Vagina (tissue), 2 donors: ENCODE results near the gene ABL1.

ENCODE experiments used
- CTCF ChIP-seq, 3 experiments: fragments of 450-650 bp in 2 of 3; fragments of 200-600 bp in 1 of 3; sonication (generic) in 1 of 3; IDR thresholded peaks; one replicate each; pipeline ENCODE4 v1.5.1; 2017 to 2019; ENCODE audit warnings: antibody characterized with exemption in 3 of 3, mild to moderate bottlenecking in 2 of 3, moderate library complexity in 2 of 3
- POLR2A ChIP-seq, 2 donors: fragments of 450-650 bp; IDR thresholded peaks; one replicate each; pipeline ENCODE4 v1.6.1; 2017; ENCODE audit warnings: antibody characterized with exemption in 2 of 2, mild to moderate bottlenecking in 2 of 2, moderate library complexity in 2 of 2

- no peak for TF ChIP-seq CTCF (IDR thresholded peaks at IDR 0.05)
- no peak for TF ChIP-seq POLR2A (IDR thresholded peaks at IDR 0.05)
Observed at GRCh38 chr9:130892477-130893304, 57.6 kb downstream of the ABL1 start.
